HCT116 (cell line): ENCODE measurements around the gene NR2E3. TPM values are rescaled to one million over a fixed set of nuclear protein-coding genes. Genes with fewer than 3 reads are reported as not detected.

Experiments used
- ATAC-seq: fragments of 200-7000 bp; cut with Tn5 transposase; 2 replicates; pipeline ENCODE4 v1.9.1; 2020; ENCODE audit warnings: mild to moderate bottlenecking, moderate library complexity
- BruUV-seq: library from RNA; stranded (reverse); fragments of 400-500 nt; replicated peaks from 2 replicates; lab custom pipeline; 2021; lab: Mats Ljungman, UMichigan
- CTCF ChIA-PET: fragments of 300-600 bp; sonication (Branson Sonifier 250); formaldehyde crosslinking; loops from one replicate; lab custom pipeline; 2021; ENCODE audit warnings: antibody characterized with exemption; lab: Charles Lee
- POLR2A ChIA-PET: fragments of 300-600, 350-600 bp; sonication (Branson Sonifier 250); formaldehyde crosslinking; loops from one replicate; lab custom pipeline; 2021; ENCODE audit warnings: antibody characterized with exemption; lab: Charles Lee
- RAD21 ChIA-PET, 2 experiments: fragments of 300-600 bp; sonication (Branson Sonifier 250); formaldehyde crosslinking; loops; one replicate each; lab custom pipeline; 2023; ENCODE audit warnings: low total read pairs in 2 of 2; ENCODE audit not compliant: uncharacterized antibody in 2 of 2, unreplicated experiment in 2 of 2, low non-redundant PET in 1 of 2; lab: Charles Lee
- DNase-seq: peaks from one replicate; pipeline ENCODE4 v3.0.0-alpha.2; 2010; ENCODE audit warnings: low read depth, low spot score
- H2AFZ ChIP-seq: fragments of 200-600 bp; shearing (Covaris generic), sonication (generic); 2 replicates; pipeline ENCODE4 v1.6.1; 2017; ENCODE audit warnings: low read depth, mixed run types, mixed read lengths, antibody characterized with exemption, low read length; ENCODE audit not compliant: poor library complexity, severe bottlenecking
- H3K27ac ChIP-seq: 2 replicates; pipeline ENCODE4 v1.5.1; 2012; ENCODE audit warnings: low read depth, low read length
- H3K27me3 ChIP-seq: fragments of 200-600 bp; sonication (generic); 2 replicates; pipeline ENCODE4 v1.6.1; 2016; ENCODE audit warnings: mixed run types, low read length, mixed read lengths; ENCODE audit not compliant: insufficient read depth
- H3K36me3 ChIP-seq, 2 experiments: fragments of 200-500 bp in 1 of 2; fragments of 200-600 bp in 1 of 2; sonication (Bioruptor generic) in 1 of 2; sonication (generic) in 1 of 2; 2 replicates each; pipeline versions ENCODE4 v1.5.1 to v1.6.1; 2014 to 2016; ENCODE audit warnings: low read length in 2 of 2, inconsistent platforms in 1 of 2, mixed read lengths in 1 of 2, mixed run types in 1 of 2; ENCODE audit not compliant: insufficient read depth in 2 of 2, control insufficient read depth in 1 of 2
- H3K4me1 ChIP-seq, 2 experiments: fragments of 200-600 bp in 1 of 2; sonication (generic) in 1 of 2; 2 replicates each; pipeline versions ENCODE4 v1.5.1 to v1.6.1; 2012 to 2017; ENCODE audit warnings: low read length in 2 of 2, inconsistent platforms in 1 of 2, mild to moderate bottlenecking in 1 of 2, mixed read lengths in 1 of 2, mixed run types in 1 of 2, moderate library complexity in 1 of 2; ENCODE audit not compliant: insufficient read depth in 2 of 2, control insufficient read depth in 1 of 2
- H3K4me2 ChIP-seq: fragments of 200-600 bp; sonication (generic); 2 replicates; pipeline ENCODE4 v1.6.1; 2017; ENCODE audit warnings: mixed run types, low read length, mixed read lengths
- H3K4me3 ChIP-seq, 2 experiments: fragments of 200-600 bp in 1 of 2; sonication (generic) in 1 of 2; replicated peaks in 1 of 2; 2 replicates each; pipeline ENCODE4 v1.5.1; 2011 to 2016; ENCODE audit warnings: low read length in 2 of 2, control low read depth in 1 of 2, low read depth in 1 of 2, mild to moderate bottlenecking in 1 of 2, mixed read lengths in 1 of 2, mixed run types in 1 of 2
- H3K79me2 ChIP-seq: fragments of 200-600 bp; sonication (generic); 2 replicates; pipeline ENCODE4 v1.6.1; 2017; ENCODE audit warnings: mild to moderate bottlenecking, mixed run types, low read length, moderate library complexity, mixed read lengths; ENCODE audit not compliant: insufficient read depth
- H3K9ac ChIP-seq: fragments of 200-600 bp; sonication (generic); 2 replicates; pipeline ENCODE4 v1.6.1; 2016; ENCODE audit warnings: low read length, mixed read lengths
- H3K9me2 ChIP-seq: fragments of 200-600 bp; sonication (generic), shearing (Covaris generic); 2 replicates; pipeline ENCODE4 v1.6.1; 2017; ENCODE audit warnings: mixed run types, mild to moderate bottlenecking, moderate library complexity; ENCODE audit not compliant: insufficient read depth
- H3K9me3 ChIP-seq, 2 experiments: fragments of 200-500 bp in 1 of 2; fragments of 200-600 bp in 1 of 2; sonication (Bioruptor generic) in 1 of 2; sonication (generic) in 1 of 2; 2 replicates each; pipeline ENCODE4 v1.6.1; 2014 to 2017; ENCODE audit warnings: low read length in 2 of 2, mixed read lengths in 2 of 2, inconsistent platforms in 1 of 2, low read depth in 1 of 2, mild to moderate bottlenecking in 1 of 2, mixed run types in 1 of 2, moderate library complexity in 1 of 2; ENCODE audit not compliant: control insufficient read depth in 1 of 2, insufficient read depth in 1 of 2
- H4K20me1 ChIP-seq: fragments of 200-600 bp; sonication (generic), shearing (Covaris generic); 2 replicates; pipeline ENCODE4 v1.6.1; 2017; ENCODE audit warnings: mixed run types, mild to moderate bottlenecking, moderate library complexity; ENCODE audit not compliant: insufficient read depth
- CBX3 ChIP-seq: IDR thresholded peaks from 2 replicates; pipeline ENCODE4 v1.6.1; 2012; ENCODE audit warnings: low read depth
- EGR1 ChIP-seq: IDR thresholded peaks from 2 replicates; pipeline ENCODE4 v1.6.1; 2012; ENCODE audit warnings: low read depth
- EZH2 ChIP-seq: fragments of 200-600 bp; sonication (generic); IDR thresholded peaks from 2 replicates; pipeline ENCODE4 v1.6.1; 2017; ENCODE audit warnings: antibody characterized with exemption, mixed run types
- JUND ChIP-seq: IDR thresholded peaks from 2 replicates; pipeline ENCODE4 v1.6.1; 2012
- POLR2A ChIP-seq: IDR thresholded peaks from 2 replicates; pipeline ENCODE4 v1.7.0; 2011; ENCODE audit warnings: borderline replicate concordance; ENCODE audit not compliant: insufficient read depth, insufficient read length; ENCODE audit errors: extremely low read depth
- YY1 ChIP-seq: IDR thresholded peaks from 2 replicates; pipeline ENCODE4 v1.6.1; 2011; ENCODE audit warnings: low read length, low read depth, moderate library complexity, mild to moderate bottlenecking; ENCODE audit not compliant: insufficient replicate concordance; ENCODE audit errors: extremely low read depth
- ZFX ChIP-seq: fragments of 450-650 bp; IDR thresholded peaks from 2 replicates; pipeline ENCODE4 v1.6.1; 2017
- ZNF274 ChIP-seq: fragments of 200-500 bp; sonication (Bioruptor generic); IDR thresholded peaks from 2 replicates; pipeline ENCODE4 v1.6.1; 2014; ENCODE audit warnings: mild to moderate bottlenecking, low read depth, low read length, inconsistent platforms
- intact Hi-C: fragments of 100-400 bp; cut with micrococcal nuclease; formaldehyde crosslinking; loops from 2 replicates; pipeline ENCODE4 v1.10.0; 2022
- total RNA-seq: library from RNA; stranded (reverse); gene quantifications from one replicate; pipeline ENCODE4 v1.2.1, GENCODE V29; 2021; ENCODE audit not compliant: unreplicated experiment
- TF ChIP-seq, protein P1 (sequence below): IDR thresholded peaks from 2 replicates; pipeline ENCODE4 v1.6.1; 2011; ENCODE audit warnings: mild to moderate bottlenecking, low read length, moderate library complexity; ENCODE audit not compliant: insufficient replicate concordance; ENCODE audit errors: extremely low read depth
- TF ChIP-seq, protein P2 (sequence below): IDR thresholded peaks from 2 replicates; pipeline ENCODE4 v1.6.1; 2012
- TF ChIP-seq, protein P3 (sequence below): IDR thresholded peaks from 2 replicates; pipeline ENCODE4 v1.6.1; 2012; ENCODE audit warnings: low read depth

The NR2E3 gene
- total RNA-seq, 1 experiment from 2014 or later, result 0.59 TPM

DNA sequence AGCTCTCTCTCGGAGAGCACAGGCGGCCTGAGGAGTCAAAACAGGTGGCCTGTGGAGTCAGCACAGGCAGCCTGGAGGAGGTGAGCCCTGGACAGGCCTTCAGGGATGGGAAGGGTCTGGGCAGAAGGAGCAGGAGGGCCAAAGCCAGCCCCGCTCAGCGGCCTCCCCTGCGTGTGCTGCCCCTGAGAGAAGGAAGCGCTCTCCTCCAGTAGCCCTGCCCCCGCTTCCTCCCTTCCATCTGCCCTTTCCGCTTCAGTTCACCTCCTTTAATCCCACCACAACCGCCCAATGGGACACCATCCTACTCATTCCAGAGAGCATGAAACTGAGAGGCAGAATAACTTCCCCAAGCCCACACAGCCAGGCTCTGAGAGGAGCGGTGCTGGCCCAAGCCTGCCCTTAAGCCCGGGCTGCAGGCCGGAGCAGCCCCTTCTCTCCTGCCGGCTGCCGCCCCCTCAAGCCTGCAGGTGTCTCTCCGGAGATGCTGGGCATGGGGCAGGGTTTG lies 3.2 kb upstream of the NR2E3 start:
- no peaks in the 10 kb centered on the region for H3K9me2 ChIP-seq
- no peak overlapping the region for H3K4me2 ChIP-seq
- ChIA-PET RAD21 (no interaction called here), CTCF (interaction anchor here (1.2 to 7.2 kb wide), 2 partner anchors 63 to 349 kb away, joined by 3 to 35 read pairs; no protein-coding TSS in a partner anchor)
- no peaks in the 10 kb centered on the region for H3K79me2 ChIP-seq
- DNase-seq, result no peak
- no peaks in the 10 kb centered on the region for H3K27me3 ChIP-seq
- no peak overlapping the region for H3K27ac ChIP-seq
- BruUV-seq, result no TSS peak
- no peaks in the 10 kb centered on the region for H4K20me1 ChIP-seq
- no peaks in the 10 kb centered on the region for H3K36me3 ChIP-seq
- peaks cover 4 to 6% of the 10 kb centered on the region in 2 experiments; a peak in 3 of 4 replicates for H3K4me1 ChIP-seq
- H3K4me3 ChIP-seq, result no peak overlapping the region
- intact Hi-C loops, result loop anchor here (10.0 kb wide), 2 partner anchors 422 to 982 kb away; no protein-coding TSS in a partner anchor
- no peak for ATAC-seq
- no peak overlapping the region for H3K9ac ChIP-seq
- no peak overlapping the region for H2AFZ ChIP-seq
- TF ChIP-seq EGR1 (no peak), ZFX (no peak), ZNF274 (no peak), CBX3 (no peak), POLR2A (no peak), JUND (no peak), EZH2 (no peak), YY1 (no peak)
- TF ChIP-seq, protein P1, sequence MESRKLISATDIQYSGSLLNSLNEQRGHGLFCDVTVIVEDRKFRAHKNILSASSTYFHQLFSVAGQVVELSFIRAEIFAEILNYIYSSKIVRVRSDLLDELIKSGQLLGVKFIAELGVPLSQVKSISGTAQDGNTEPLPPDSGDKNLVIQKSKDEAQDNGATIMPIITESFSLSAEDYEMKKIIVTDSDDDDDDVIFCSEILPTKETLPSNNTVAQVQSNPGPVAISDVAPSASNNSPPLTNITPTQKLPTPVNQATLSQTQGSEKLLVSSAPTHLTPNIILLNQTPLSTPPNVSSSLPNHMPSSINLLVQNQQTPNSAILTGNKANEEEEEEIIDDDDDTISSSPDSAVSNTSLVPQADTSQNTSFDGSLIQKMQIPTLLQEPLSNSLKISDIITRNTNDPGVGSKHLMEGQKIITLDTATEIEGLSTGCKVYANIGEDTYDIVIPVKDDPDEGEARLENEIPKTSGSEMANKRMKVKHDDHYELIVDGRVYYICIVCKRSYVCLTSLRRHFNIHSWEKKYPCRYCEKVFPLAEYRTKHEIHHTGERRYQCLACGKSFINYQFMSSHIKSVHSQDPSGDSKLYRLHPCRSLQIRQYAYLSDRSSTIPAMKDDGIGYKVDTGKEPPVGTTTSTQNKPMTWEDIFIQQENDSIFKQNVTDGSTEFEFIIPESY, result no peak
- TF ChIP-seq, protein P2, sequence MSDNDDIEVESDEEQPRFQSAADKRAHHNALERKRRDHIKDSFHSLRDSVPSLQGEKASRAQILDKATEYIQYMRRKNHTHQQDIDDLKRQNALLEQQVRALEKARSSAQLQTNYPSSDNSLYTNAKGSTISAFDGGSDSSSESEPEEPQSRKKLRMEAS, result no peak
- TF ChIP-seq, protein P3, sequence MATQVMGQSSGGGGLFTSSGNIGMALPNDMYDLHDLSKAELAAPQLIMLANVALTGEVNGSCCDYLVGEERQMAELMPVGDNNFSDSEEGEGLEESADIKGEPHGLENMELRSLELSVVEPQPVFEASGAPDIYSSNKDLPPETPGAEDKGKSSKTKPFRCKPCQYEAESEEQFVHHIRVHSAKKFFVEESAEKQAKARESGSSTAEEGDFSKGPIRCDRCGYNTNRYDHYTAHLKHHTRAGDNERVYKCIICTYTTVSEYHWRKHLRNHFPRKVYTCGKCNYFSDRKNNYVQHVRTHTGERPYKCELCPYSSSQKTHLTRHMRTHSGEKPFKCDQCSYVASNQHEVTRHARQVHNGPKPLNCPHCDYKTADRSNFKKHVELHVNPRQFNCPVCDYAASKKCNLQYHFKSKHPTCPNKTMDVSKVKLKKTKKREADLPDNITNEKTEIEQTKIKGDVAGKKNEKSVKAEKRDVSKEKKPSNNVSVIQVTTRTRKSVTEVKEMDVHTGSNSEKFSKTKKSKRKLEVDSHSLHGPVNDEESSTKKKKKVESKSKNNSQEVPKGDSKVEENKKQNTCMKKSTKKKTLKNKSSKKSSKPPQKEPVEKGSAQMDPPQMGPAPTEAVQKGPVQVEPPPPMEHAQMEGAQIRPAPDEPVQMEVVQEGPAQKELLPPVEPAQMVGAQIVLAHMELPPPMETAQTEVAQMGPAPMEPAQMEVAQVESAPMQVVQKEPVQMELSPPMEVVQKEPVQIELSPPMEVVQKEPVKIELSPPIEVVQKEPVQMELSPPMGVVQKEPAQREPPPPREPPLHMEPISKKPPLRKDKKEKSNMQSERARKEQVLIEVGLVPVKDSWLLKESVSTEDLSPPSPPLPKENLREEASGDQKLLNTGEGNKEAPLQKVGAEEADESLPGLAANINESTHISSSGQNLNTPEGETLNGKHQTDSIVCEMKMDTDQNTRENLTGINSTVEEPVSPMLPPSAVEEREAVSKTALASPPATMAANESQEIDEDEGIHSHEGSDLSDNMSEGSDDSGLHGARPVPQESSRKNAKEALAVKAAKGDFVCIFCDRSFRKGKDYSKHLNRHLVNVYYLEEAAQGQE, result no peak
- TF ChIP-seq, all 23 proteins: peak for 0
- no peaks in the 10 kb centered on the region for H3K9me3 ChIP-seq
- POLR2A ChIA-PET, result no interaction called here
